ENCODE data around the gene ADAT3. TPM values are rescaled to one million over a fixed set of nuclear protein-coding genes. Genes with fewer than 3 reads are reported as not detected.

The ADAT3 gene
- total and polyA plus RNA-seq, 9 donors: 1.0 to 3.3 (median 2.2) TPM

- DNase-seq: no peak
- no peaks in the 10 kb centered on the region for H3K4me1 ChIP-seq (ENCODE audit: control insufficient read depth, insufficient read depth, low read length)
- 74% methylated on average over 44 of the region's 51 CpGs for WGBS (ENCODE audit: insufficient coverage)
These were observed 50.2 kb downstream of the ADAT3 start for GRCh38 chr19:1955171-1956121.

GRCh38 chr19:1956122-1956494, 50.9 kb downstream of the ADAT3 start:
- no peak for DNase-seq
- no peak overlapping the region for H3K27ac ChIP-seq (ENCODE audit: low read length)
- 80% methylated on average over 12 of the region's 12 CpGs for WGBS (ENCODE audit: insufficient coverage)

More at GRCh38 chr19:1955171-1956121, 50.2 kb downstream of the ADAT3 start:
- H3K36me3 ChIP-seq (ENCODE audit: control insufficient read depth, insufficient read depth, low read length): peaks cover 18% of the 10 kb centered on the region
- no peaks in the 10 kb centered on the region for H3K9me3 ChIP-seq (replicated peaks; ENCODE audit: control insufficient read depth, low read depth, low read length)
- no peak overlapping the region for H3K27ac ChIP-seq (ENCODE audit: low read length)
- no peaks in the 10 kb centered on the region for H3K27me3 ChIP-seq (ENCODE audit: control insufficient read depth, insufficient read depth, low read length)
- H3K4me3 ChIP-seq (ENCODE audit: low read length): no peak overlapping the region

GRCh38 chr19:1956868-1957492, 51.8 kb downstream of the ADAT3 start:
- WGBS (ENCODE audit: insufficient coverage): 70% methylated on average over 6 of the region's 28 CpGs
- Histone ChIP-seq H3K4me1 (ENCODE audit: control insufficient read depth, insufficient read depth, low read length) (no peaks in the 10 kb centered on the region), H3K27me3 (ENCODE audit: control insufficient read depth, insufficient read depth, low read length) (no peaks in the 10 kb centered on the region), H3K36me3 (ENCODE audit: control insufficient read depth, insufficient read depth, low read length) (peaks cover 18% of the 10 kb centered on the region), H3K27ac (ENCODE audit: low read length) (no peak overlapping the region), H3K4me3 (ENCODE audit: low read length) (no peak overlapping the region), H3K9me3 (replicated peaks; ENCODE audit: control insufficient read depth, low read depth, low read length) (no peaks in the 10 kb centered on the region)
- no peak for DNase-seq

More at GRCh38 chr19:1956122-1956494, 50.9 kb downstream of the ADAT3 start:
- Histone ChIP-seq H3K4me3 (ENCODE audit: low read length) (no peak overlapping the region), H3K9me3 (replicated peaks; ENCODE audit: control insufficient read depth, low read depth, low read length) (no peaks in the 10 kb centered on the region), H3K27me3 (ENCODE audit: control insufficient read depth, insufficient read depth, low read length) (no peaks in the 10 kb centered on the region), H3K36me3 (ENCODE audit: control insufficient read depth, insufficient read depth, low read length) (peaks cover 18% of the 10 kb centered on the region), H3K4me1 (ENCODE audit: control insufficient read depth, insufficient read depth, low read length) (no peaks in the 10 kb centered on the region)

GRCh38 chr19:1957562-1958248, 52.5 kb downstream of the ADAT3 start:
- H3K4me1 ChIP-seq (ENCODE audit: control insufficient read depth, insufficient read depth, low read length): no peaks in the 10 kb centered on the region
- DNase-seq: no peak
- no peaks in the 10 kb centered on the region for H3K9me3 ChIP-seq (replicated peaks; ENCODE audit: control insufficient read depth, low read depth, low read length)
- H3K4me3 ChIP-seq (ENCODE audit: low read length): no peak overlapping the region
- WGBS (ENCODE audit: insufficient coverage): 85% methylated on average over 31 of the region's 40 CpGs
- H3K36me3 ChIP-seq (ENCODE audit: control insufficient read depth, insufficient read depth, low read length): peaks cover 14% of the 10 kb centered on the region
- H3K27ac ChIP-seq (ENCODE audit: low read length): no peak overlapping the region
- H3K27me3 ChIP-seq (ENCODE audit: control insufficient read depth, insufficient read depth, low read length): no peaks in the 10 kb centered on the region

GRCh38 chr19:1959928-1960589, 54.9 kb downstream of the ADAT3 start:
- WGBS (ENCODE audit: insufficient coverage): 86% methylated on average over 19 of the region's 32 CpGs

GRCh38 chr19:1961000-1961883, 56.0 kb downstream of the ADAT3 start:
- Histone ChIP-seq H3K27ac (ENCODE audit: low read length) (no peak overlapping the region), H3K9me3 (replicated peaks; ENCODE audit: control insufficient read depth, low read depth, low read length) (no peaks in the 10 kb centered on the region), H3K36me3 (ENCODE audit: control insufficient read depth, insufficient read depth, low read length) (peaks cover 9% of the 10 kb centered on the region), H3K4me1 (ENCODE audit: control insufficient read depth, insufficient read depth, low read length) (no peaks in the 10 kb centered on the region), H3K4me3 (ENCODE audit: low read length) (no peak overlapping the region), H3K27me3 (ENCODE audit: control insufficient read depth, insufficient read depth, low read length) (no peaks in the 10 kb centered on the region)
- no peak for DNase-seq
- 88% methylated on average over 36 of the region's 42 CpGs for WGBS (ENCODE audit: insufficient coverage)

More at GRCh38 chr19:1959928-1960589, 54.9 kb downstream of the ADAT3 start:
- no peaks in the 10 kb centered on the region for H3K27me3 ChIP-seq (ENCODE audit: control insufficient read depth, insufficient read depth, low read length)
- H3K4me1 ChIP-seq (ENCODE audit: control insufficient read depth, insufficient read depth, low read length): no peaks in the 10 kb centered on the region
- peaks cover 3% of the 10 kb centered on the region for H3K36me3 ChIP-seq (ENCODE audit: control insufficient read depth, insufficient read depth, low read length)
- no peak overlapping the region for H3K4me3 ChIP-seq (ENCODE audit: low read length)
- no peak overlapping the region for H3K27ac ChIP-seq (ENCODE audit: low read length)
- DNase-seq: no peak
- H3K9me3 ChIP-seq (replicated peaks; ENCODE audit: control insufficient read depth, low read depth, low read length): no peaks in the 10 kb centered on the region

- Histone ChIP-seq H3K4me3 (ENCODE audit: low read length) (no peak overlapping the region), H3K36me3 (ENCODE audit: control insufficient read depth, insufficient read depth, low read length) (peaks cover 9% of the 10 kb centered on the region), H3K27me3 (ENCODE audit: control insufficient read depth, insufficient read depth, low read length) (no peaks in the 10 kb centered on the region), H3K27ac (ENCODE audit: low read length) (no peak overlapping the region), H3K9me3 (replicated peaks; ENCODE audit: control insufficient read depth, low read depth, low read length) (no peaks in the 10 kb centered on the region), H3K4me1 (ENCODE audit: control insufficient read depth, insufficient read depth, low read length) (peaks cover 5% of the 10 kb centered on the region)
- no peak for DNase-seq
- WGBS (ENCODE audit: insufficient coverage): 94% methylated on average over 20 of the region's 23 CpGs
These were observed 57.5 kb downstream of the ADAT3 start for GRCh38 chr19:1962674-1963073.
